Measurements from ENCODE around the gene RIMOC1.
"Not testable (repeated sequence)": the region's sequence is repeated elsewhere in the genome, so short reads cannot be mapped to it uniquely, and the experiment has no call there.

Gene RIMOC1

DNA sequence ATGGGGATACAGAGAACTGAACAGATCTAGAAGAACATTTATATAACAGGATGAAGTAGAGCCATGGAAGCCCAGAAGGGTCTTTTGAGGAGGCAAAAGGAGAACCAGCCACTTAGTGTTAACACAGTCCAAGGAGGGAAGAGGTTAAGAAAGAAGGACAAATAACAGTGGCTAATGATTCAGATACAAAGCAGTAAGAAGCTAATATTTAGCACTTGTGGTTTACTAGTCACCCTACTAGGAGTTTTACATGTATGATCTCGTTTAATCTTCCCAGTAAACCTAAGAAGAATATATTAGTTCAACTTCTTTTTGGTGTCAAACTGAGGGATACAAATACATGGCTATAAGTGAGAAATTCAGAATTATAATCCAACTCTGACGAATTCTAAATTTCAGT, 28.6 kb downstream of the RIMOC1 start:
- TF ChIP-seq ZFX (IDR thresholded peaks at IDR 0.05): no peak
- TF ChIP-seq, protein P1, sequence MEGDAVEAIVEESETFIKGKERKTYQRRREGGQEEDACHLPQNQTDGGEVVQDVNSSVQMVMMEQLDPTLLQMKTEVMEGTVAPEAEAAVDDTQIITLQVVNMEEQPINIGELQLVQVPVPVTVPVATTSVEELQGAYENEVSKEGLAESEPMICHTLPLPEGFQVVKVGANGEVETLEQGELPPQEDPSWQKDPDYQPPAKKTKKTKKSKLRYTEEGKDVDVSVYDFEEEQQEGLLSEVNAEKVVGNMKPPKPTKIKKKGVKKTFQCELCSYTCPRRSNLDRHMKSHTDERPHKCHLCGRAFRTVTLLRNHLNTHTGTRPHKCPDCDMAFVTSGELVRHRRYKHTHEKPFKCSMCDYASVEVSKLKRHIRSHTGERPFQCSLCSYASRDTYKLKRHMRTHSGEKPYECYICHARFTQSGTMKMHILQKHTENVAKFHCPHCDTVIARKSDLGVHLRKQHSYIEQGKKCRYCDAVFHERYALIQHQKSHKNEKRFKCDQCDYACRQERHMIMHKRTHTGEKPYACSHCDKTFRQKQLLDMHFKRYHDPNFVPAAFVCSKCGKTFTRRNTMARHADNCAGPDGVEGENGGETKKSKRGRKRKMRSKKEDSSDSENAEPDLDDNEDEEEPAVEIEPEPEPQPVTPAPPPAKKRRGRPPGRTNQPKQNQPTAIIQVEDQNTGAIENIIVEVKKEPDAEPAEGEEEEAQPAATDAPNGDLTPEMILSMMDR (conservative IDR thresholded peaks at IDR 0.05): no peak
- no peak overlapping the region for H3K27ac ChIP-seq

DNA sequence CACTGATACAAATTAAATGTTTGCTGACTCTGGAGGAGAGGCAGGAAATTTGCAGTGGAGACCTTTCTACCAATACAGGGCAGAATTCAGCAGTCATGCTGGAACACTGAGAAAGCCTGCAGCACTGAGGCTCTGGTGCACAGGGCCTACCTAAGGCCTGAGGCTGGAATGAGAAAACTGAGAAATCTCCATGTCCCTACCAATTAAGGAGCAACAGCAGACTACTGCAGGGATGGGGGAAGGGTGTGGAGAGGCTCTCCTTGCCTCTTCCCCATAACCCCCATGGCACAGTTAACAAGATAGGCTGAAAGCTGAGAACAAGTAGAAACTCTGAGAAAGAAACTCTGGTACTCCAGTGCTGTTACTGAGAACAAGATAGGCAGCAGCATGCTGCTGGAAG, 31.4 kb downstream of the RIMOC1 start:
- no peak for TF ChIP-seq ZFX (IDR thresholded peaks at IDR 0.05)
- TF ChIP-seq, protein P1 (conservative IDR thresholded peaks at IDR 0.05): no peak
- no peak overlapping the region for H3K27ac ChIP-seq

DNA sequence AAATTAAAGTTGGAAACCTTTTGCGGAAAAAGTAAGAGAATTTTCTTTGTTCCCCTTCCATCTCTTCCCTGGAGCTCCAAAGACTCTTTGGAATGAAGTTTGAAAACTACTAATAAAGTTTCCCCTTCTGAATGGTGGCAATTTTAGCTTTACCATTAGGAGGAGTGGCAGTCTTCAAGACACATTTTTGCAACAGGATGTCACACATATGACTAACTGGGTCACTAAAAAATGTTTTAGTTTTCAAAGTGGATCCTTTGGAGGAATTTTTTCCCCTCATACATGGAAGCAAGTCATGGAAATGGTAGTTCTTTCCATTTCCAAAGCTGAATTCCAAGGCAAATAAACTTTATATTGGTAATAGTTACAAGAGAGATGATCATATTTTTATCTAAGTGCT, 36.5 kb downstream of the RIMOC1 start:
- H3K27ac ChIP-seq: no peak overlapping the region
- no peak for TF ChIP-seq ZFX (IDR thresholded peaks at IDR 0.05)
- TF ChIP-seq, protein P1 (conservative IDR thresholded peaks at IDR 0.05): no peak

DNA sequence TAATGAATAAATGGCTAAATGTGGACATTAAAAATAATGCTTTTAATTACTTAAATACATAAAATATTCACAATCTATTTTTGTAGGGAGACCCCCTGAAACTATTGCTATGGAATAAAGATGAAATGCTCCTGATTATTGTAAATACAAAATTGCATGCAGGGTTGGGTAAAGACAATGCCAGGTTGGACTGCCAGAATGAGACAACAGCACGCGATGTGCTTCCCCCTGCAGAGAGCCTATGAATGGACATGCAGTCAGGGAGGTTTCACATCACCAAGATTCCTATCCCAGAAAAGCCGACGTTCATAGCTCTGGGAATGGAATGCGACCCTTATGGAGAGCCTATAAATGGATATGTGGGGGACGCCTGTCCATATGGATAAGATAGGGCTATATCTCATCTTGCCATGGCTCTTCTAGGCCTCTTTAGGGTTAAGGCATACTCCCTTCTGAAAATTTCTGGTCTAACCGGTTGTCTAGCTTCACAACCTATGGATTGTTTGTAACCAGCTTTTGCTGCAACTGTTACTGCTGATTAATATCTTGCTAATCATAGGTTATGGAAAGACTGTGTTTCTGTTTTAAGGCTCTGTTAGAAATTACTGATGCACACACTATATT, 41.3 kb downstream of the RIMOC1 start:
- not testable (repeated sequence) for H3K27ac ChIP-seq

DNA sequence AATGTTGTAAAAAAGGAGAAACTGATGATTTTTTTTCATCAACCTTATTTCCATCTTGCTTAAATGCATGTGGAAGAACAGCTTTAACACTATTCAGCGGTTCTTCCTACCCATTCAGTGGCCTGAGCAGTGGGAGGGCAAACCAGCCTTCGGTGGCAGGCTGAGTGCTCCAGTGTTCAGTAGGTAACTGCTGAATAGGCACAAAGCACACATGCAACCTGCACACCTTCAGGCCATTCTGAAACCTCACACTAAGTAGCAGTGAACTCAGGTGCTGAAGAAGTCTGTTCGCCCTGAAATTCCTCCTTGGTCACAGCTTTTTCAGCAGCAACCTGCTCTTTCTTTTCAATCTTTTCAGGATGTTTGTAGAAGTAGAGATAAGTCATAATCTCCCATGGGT, 47.1 kb downstream of the RIMOC1 start:
- TF ChIP-seq ZFX (IDR thresholded peaks at IDR 0.05): no peak
- TF ChIP-seq, protein P1 (conservative IDR thresholded peaks at IDR 0.05): no peak
- H3K27ac ChIP-seq: no peak overlapping the region

Measured in C4-2B (cell line).